ENCODE results near the gene SAA2. TPM values are rescaled to one million over a fixed set of nuclear protein-coding genes. Genes with fewer than 3 reads are reported as not detected.
A peak's percentile ranks its signal among the peaks of the same experiment; 100 is the strongest.

Gene SAA2
- total RNA-seq = 1.9 TPM in 1 of 2 replicates, not detected in the other

GRCh38 chr11:18248561-18248960 is at the start of gene SAA2:
TSS of gene SAA2 (minus strand) at chr11:18248668. CDS start at chr11:18248011, 657 bp downstream.
- no peak within 1 kb of the TSS for H3K4me3 ChIP-seq (ENCODE audit: low read depth, low read length)
- DNase-seq (ENCODE audit: low read depth) (peak; percentile 62), FAIRE-seq (no peak)
- no peaks in the 10 kb centered on the region for H3K36me3 ChIP-seq (ENCODE audit: control insufficient read depth, insufficient read depth, low read length)
- no peak for TF ChIP-seq CTCF (IDR thresholded peaks at IDR 0.05; ENCODE audit: insufficient read depth, low read length, severe bottlenecking)
- H3K27me3 ChIP-seq (ENCODE audit: control insufficient read depth, insufficient read depth, low read length) = no peaks in the 10 kb centered on the region

- no peak for TF ChIP-seq CTCF (IDR thresholded peaks at IDR 0.05; ENCODE audit: insufficient read depth, low read length, severe bottlenecking)
- DNase-seq (ENCODE audit: low read depth) = no peak
- H3K36me3 ChIP-seq (ENCODE audit: control insufficient read depth, insufficient read depth, low read length) = peaks cover 12% of the 10 kb centered on the region
- H3K27me3 ChIP-seq (ENCODE audit: control insufficient read depth, insufficient read depth, low read length) = no peaks in the 10 kb centered on the region
- FAIRE-seq = no peak
- no peak overlapping the region for H3K4me3 ChIP-seq (ENCODE audit: low read depth, low read length)
These were observed 46.8 kb upstream of the SAA2 start for GRCh38 chr11:18295316-18295715.

- FAIRE-seq = no peak
- no peak for TF ChIP-seq CTCF (IDR thresholded peaks at IDR 0.05; ENCODE audit: insufficient read depth, low read length, severe bottlenecking)
These were observed 46.4 kb upstream of the SAA2 start for GRCh38 chr11:18294862-18295261.

GRCh38 chr11:18288911-18289310 is 40.4 kb upstream of the SAA2 start:
- Histone ChIP-seq H3K36me3 (ENCODE audit: control insufficient read depth, insufficient read depth, low read length) (peaks cover 16% of the 10 kb centered on the region), H3K27me3 (ENCODE audit: control insufficient read depth, insufficient read depth, low read length) (no peaks in the 10 kb centered on the region), H3K4me3 (ENCODE audit: low read depth, low read length) (no peak overlapping the region)
- no peak for TF ChIP-seq CTCF (IDR thresholded peaks at IDR 0.05; ENCODE audit: insufficient read depth, low read length, severe bottlenecking)
- DNase-seq (ENCODE audit: low read depth) (no peak), FAIRE-seq (no peak)

More at GRCh38 chr11:18294862-18295261, 46.4 kb upstream of the SAA2 start:
- DNase-seq (ENCODE audit: low read depth) = no peak
- peaks cover 13% of the 10 kb centered on the region for H3K36me3 ChIP-seq (ENCODE audit: control insufficient read depth, insufficient read depth, low read length)
- H3K4me3 ChIP-seq (ENCODE audit: low read depth, low read length) = no peak overlapping the region
- no peaks in the 10 kb centered on the region for H3K27me3 ChIP-seq (ENCODE audit: control insufficient read depth, insufficient read depth, low read length)

GRCh38 chr11:18285841-18286240 is 37.4 kb upstream of the SAA2 start:
- no peak for TF ChIP-seq CTCF (IDR thresholded peaks at IDR 0.05; ENCODE audit: insufficient read depth, low read length, severe bottlenecking)
- no peak for FAIRE-seq
- Histone ChIP-seq H3K4me3 (ENCODE audit: low read depth, low read length) (no peak overlapping the region), H3K27me3 (ENCODE audit: control insufficient read depth, insufficient read depth, low read length) (no peaks in the 10 kb centered on the region), H3K36me3 (ENCODE audit: control insufficient read depth, insufficient read depth, low read length) (peaks cover 20% of the 10 kb centered on the region)
- no peak for DNase-seq (ENCODE audit: low read depth)

- TF ChIP-seq CTCF (IDR thresholded peaks at IDR 0.05; ENCODE audit: insufficient read depth, low read length, severe bottlenecking) = no peak
These were observed 34.2 kb upstream of the SAA2 start for GRCh38 chr11:18282626-18283025.

More at GRCh38 chr11:18282626-18283025, 34.2 kb upstream of the SAA2 start:
- no peak for FAIRE-seq
- Histone ChIP-seq H3K36me3 (ENCODE audit: control insufficient read depth, insufficient read depth, low read length) (peaks cover 15% of the 10 kb centered on the region), H3K4me3 (ENCODE audit: low read depth, low read length) (no peak overlapping the region), H3K27me3 (ENCODE audit: control insufficient read depth, insufficient read depth, low read length) (no peaks in the 10 kb centered on the region)
- no peak for DNase-seq (ENCODE audit: low read depth)
